NCI-H128 (cell line): ENCODE data around the gene LOXL3.
A peak's percentile ranks its signal among the peaks of the same experiment; 100 is the strongest.
"Not testable (repeated sequence)": the region's sequence is repeated elsewhere in the genome, so short reads cannot be mapped to it uniquely, and the experiment has no call there.

Experiments used
- DNase-seq: peaks from one replicate; lab custom pipeline; 2025; ENCODE audit not compliant: unreplicated experiment; lab: John Stamatoyannopoulos, UW

LOXL3 gene

GRCh38 chr2:74496997-74497776, 56.6 kb downstream of the LOXL3 start:
- no peak for DNase-seq

- DNase-seq = no peak
Measured at GRCh38 chr2:74495440-74495839, 58.3 kb downstream of the LOXL3 start.

- DNase-seq = no peak
Measured at GRCh38 chr2:74493546-74493945, 60.2 kb downstream of the LOXL3 start.

- no peak for DNase-seq
Measured at GRCh38 chr2:74491648-74492544, 61.8 kb downstream of the LOXL3 start.

GRCh38 chr2:74489906-74490305, 63.8 kb downstream of the LOXL3 start:
- DNase-seq = no peak

- no peak for DNase-seq
Measured at GRCh38 chr2:74488643-74489481, 64.9 kb downstream of the LOXL3 start.

- no peak for DNase-seq
Measured at GRCh38 chr2:74486141-74486540, 67.6 kb downstream of the LOXL3 start.

GRCh38 chr2:74483675-74484164, 70.0 kb downstream of the LOXL3 start:
- not testable (repeated sequence) for DNase-seq

GRCh38 chr2:74482801-74483674, 70.7 kb downstream of the LOXL3 start, which contains the start of the genes CCDC142 and TTC31:
Gene CCDC142, minus strand, starts transcription at chr2:74482998. Its CDS starts 161 bp downstream, at chr2:74482837.
Gene TTC31, plus strand, starts transcription at chr2:74483081. Its CDS starts 15 bp downstream, at chr2:74483096.
- DNase-seq = peak; percentile 88
